Posterior cingulate gyrus (tissue), 11 donors: ENCODE results near the gene SPTLC1.

Source experiments
- DNase-seq, 10 donors: peaks; one replicate each; pipeline versions ENCODE4 v3.0.0 to v3.0.0-alpha.2; 2020 to 2021; ENCODE audit warnings: mixed read lengths in 3 of 10
- intact Hi-C: fragments of 100-400 bp; cut with DNase I; formaldehyde crosslinking; loops from one replicate; pipeline ENCODE4 v1.15.1; 2023

Gene SPTLC1

GRCh38 chr9:92100237-92100911, 14.8 kb downstream of the SPTLC1 start:
- DNase-seq: no peak
- intact Hi-C loops: no loop called here

GRCh38 chr9:92098638-92099037, 16.6 kb downstream of the SPTLC1 start:
- intact Hi-C loops: no loop called here
- DNase-seq: no peak

GRCh38 chr9:92097997-92098482, 17.2 kb downstream of the SPTLC1 start:
- DNase-seq: peak; percentile 21 to 93 (median 72)
- intact Hi-C loops: no loop called here

- DNase-seq: no peak
- intact Hi-C loops: no loop called here
Observed at GRCh38 chr9:92095236-92095635, 20.0 kb downstream of the SPTLC1 start.

GRCh38 chr9:92094655-92095054, 20.6 kb downstream of the SPTLC1 start:
- DNase-seq: no peak
- intact Hi-C loops: no loop called here

GRCh38 chr9:92077888-92078287, 37.3 kb downstream of the SPTLC1 start:
- intact Hi-C loops: no loop called here
- DNase-seq: no peak

GRCh38 chr9:92071634-92072033, 43.6 kb downstream of the SPTLC1 start:
- intact Hi-C loops: no loop called here
- DNase-seq: no peak

- no peak for DNase-seq
- intact Hi-C loops: no loop called here
Observed at GRCh38 chr9:92066168-92066567, 49.0 kb downstream of the SPTLC1 start.

- DNase-seq: no peak
- intact Hi-C loops: no loop called here
Observed at GRCh38 chr9:92064711-92065110, 50.5 kb downstream of the SPTLC1 start.

- intact Hi-C loops: no loop called here
Observed at GRCh38 chr9:92061184-92061583, 54.0 kb downstream of the SPTLC1 start.

GRCh38 chr9:92059661-92060060, 55.6 kb downstream of the SPTLC1 start:
- intact Hi-C loops: no loop called here
- no peak for DNase-seq

More at GRCh38 chr9:92061184-92061583, 54.0 kb downstream of the SPTLC1 start:
- no peak for DNase-seq

GRCh38 chr9:92058723-92059444, 56.3 kb downstream of the SPTLC1 start:
- intact Hi-C loops: no loop called here
- no peak for DNase-seq

- no peak for DNase-seq
- intact Hi-C loops: no loop called here
Observed at GRCh38 chr9:92058026-92058425, 57.2 kb downstream of the SPTLC1 start.

- intact Hi-C loops: no loop called here
- DNase-seq: no peak
Observed at GRCh38 chr9:92057226-92057625, 58.0 kb downstream of the SPTLC1 start.

- intact Hi-C loops: no loop called here
- DNase-seq: no peak
Observed at GRCh38 chr9:92055624-92056023, 59.6 kb downstream of the SPTLC1 start.

GRCh38 chr9:92048924-92049625, 66.1 kb downstream of the SPTLC1 start:
- no peak for DNase-seq
- intact Hi-C loops: no loop called here

- DNase-seq: no peak
- intact Hi-C loops: no loop called here
Observed at GRCh38 chr9:92047500-92047899, 67.7 kb downstream of the SPTLC1 start.

- DNase-seq: no peak
- intact Hi-C loops: no loop called here
Observed at GRCh38 chr9:92046676-92047075, 68.5 kb downstream of the SPTLC1 start.

- DNase-seq: no peak
- intact Hi-C loops: no loop called here
Observed at GRCh38 chr9:92044936-92045335, 70.3 kb downstream of the SPTLC1 start.

- peak in 1 of 10 donors; percentile 7 for DNase-seq
- intact Hi-C loops: no loop called here
Observed at GRCh38 chr9:92043002-92043401, 72.2 kb downstream of the SPTLC1 start.

- DNase-seq: no peak
- intact Hi-C loops: no loop called here
Observed at GRCh38 chr9:92042260-92042659, 73.0 kb downstream of the SPTLC1 start.
